Calu3 (cell line): ENCODE measurements around the gene RRN3. TPM values are rescaled to one million over a fixed set of nuclear protein-coding genes. Genes with fewer than 3 reads are reported as not detected.

Experiments used
- BruUV-seq: library from RNA; stranded (reverse); fragments of 400-500 nt; replicated peaks from 2 replicates; lab custom pipeline; 2021; lab: Mats Ljungman, UMichigan
- CTCF ChIA-PET: fragments of 300-600 bp; sonication (Branson Sonifier 250); formaldehyde crosslinking; loops from one replicate; lab custom pipeline; 2022; ENCODE audit warnings: antibody characterized with exemption; lab: Charles Lee
- DNase-seq: peaks from one replicate; pipeline ENCODE4 v3.0.0; 2022
- H3K27ac Mint-ChIP-seq: one replicate; pipeline ENCODE4 v1.8.0; 2022; ENCODE audit warnings: mixed read lengths; ENCODE audit not compliant: unreplicated experiment
- H3K27me3 Mint-ChIP-seq: one replicate; pipeline ENCODE4 v1.8.0; 2022; ENCODE audit warnings: mixed read lengths; ENCODE audit not compliant: unreplicated experiment
- H3K36me3 Mint-ChIP-seq: one replicate; pipeline ENCODE4 v1.8.0; 2022; ENCODE audit warnings: mild to moderate bottlenecking, moderate library complexity, mixed read lengths; ENCODE audit not compliant: insufficient read depth, unreplicated experiment
- H3K4me1 Mint-ChIP-seq: one replicate; pipeline ENCODE4 v1.8.0; 2022; ENCODE audit warnings: mild to moderate bottlenecking, low read depth, mixed read lengths; ENCODE audit not compliant: unreplicated experiment
- H3K4me3 Mint-ChIP-seq: one replicate; pipeline ENCODE4 v1.8.0; 2022; ENCODE audit warnings: mild to moderate bottlenecking, low read depth, moderate library complexity, mixed read lengths; ENCODE audit not compliant: unreplicated experiment
- H3K9me3 Mint-ChIP-seq: one replicate; pipeline ENCODE4 v1.8.0; 2022; ENCODE audit warnings: low read depth, mixed read lengths; ENCODE audit not compliant: unreplicated experiment
- intact Hi-C: fragments of 100-400 bp; cut with micrococcal nuclease; formaldehyde crosslinking; loops from one replicate; pipeline ENCODE4 v1.10.0; 2022; ENCODE audit not compliant: unreplicated experiment
- total RNA-seq: library from RNA; stranded (reverse); gene quantifications from 2 replicates; pipeline ENCODE4 v1.2.3, GENCODE V29; 2022
- TF ChIP-seq, protein P1 (sequence below): fragments of 200-600 bp; IDR thresholded peaks from one replicate; pipeline ENCODE4 v1.8.0; 2022; ENCODE audit warnings: antibody characterized with exemption; ENCODE audit not compliant: unreplicated experiment

RRN3 gene
- total RNA-seq, 1 experiment from 2014 or later, result 45.3 TPM

DNA sequence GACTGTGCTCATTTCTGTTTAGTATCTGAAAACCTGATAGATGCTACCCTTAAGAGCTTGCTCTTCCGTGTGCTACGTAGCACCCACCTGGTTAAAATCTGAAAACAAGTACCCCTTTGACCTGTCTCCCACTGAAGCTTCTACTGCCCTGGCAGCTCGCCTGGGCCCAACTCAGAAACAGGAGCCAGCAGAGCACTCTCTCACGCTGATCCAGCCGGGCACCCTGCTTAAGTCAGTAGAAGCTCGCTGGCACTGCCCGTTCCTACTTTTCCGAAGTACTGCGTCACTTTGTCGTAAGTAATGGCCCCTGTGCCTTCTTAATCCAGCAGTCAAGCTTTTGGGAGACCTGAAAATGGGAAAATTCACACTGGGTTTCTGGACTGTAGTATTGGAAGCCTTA, 57.1 kb downstream of the RRN3 start:
- H3K27ac Mint-ChIP-seq, result no peak overlapping the region
- no TSS peak for BruUV-seq
- no peaks in the 10 kb centered on the region for H3K27me3 Mint-ChIP-seq
- intact Hi-C loops, result no loop called here
- no peak for DNase-seq
- no peak overlapping the region for H3K4me3 Mint-ChIP-seq
- CTCF ChIA-PET, result no interaction called here
- TF ChIP-seq, protein P1, sequence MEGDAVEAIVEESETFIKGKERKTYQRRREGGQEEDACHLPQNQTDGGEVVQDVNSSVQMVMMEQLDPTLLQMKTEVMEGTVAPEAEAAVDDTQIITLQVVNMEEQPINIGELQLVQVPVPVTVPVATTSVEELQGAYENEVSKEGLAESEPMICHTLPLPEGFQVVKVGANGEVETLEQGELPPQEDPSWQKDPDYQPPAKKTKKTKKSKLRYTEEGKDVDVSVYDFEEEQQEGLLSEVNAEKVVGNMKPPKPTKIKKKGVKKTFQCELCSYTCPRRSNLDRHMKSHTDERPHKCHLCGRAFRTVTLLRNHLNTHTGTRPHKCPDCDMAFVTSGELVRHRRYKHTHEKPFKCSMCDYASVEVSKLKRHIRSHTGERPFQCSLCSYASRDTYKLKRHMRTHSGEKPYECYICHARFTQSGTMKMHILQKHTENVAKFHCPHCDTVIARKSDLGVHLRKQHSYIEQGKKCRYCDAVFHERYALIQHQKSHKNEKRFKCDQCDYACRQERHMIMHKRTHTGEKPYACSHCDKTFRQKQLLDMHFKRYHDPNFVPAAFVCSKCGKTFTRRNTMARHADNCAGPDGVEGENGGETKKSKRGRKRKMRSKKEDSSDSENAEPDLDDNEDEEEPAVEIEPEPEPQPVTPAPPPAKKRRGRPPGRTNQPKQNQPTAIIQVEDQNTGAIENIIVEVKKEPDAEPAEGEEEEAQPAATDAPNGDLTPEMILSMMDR, result no peak
- no peaks in the 10 kb centered on the region for H3K4me1 Mint-ChIP-seq
- H3K9me3 Mint-ChIP-seq, result no peaks in the 10 kb centered on the region
- H3K36me3 Mint-ChIP-seq, result peaks cover 52% of the 10 kb centered on the region

DNA sequence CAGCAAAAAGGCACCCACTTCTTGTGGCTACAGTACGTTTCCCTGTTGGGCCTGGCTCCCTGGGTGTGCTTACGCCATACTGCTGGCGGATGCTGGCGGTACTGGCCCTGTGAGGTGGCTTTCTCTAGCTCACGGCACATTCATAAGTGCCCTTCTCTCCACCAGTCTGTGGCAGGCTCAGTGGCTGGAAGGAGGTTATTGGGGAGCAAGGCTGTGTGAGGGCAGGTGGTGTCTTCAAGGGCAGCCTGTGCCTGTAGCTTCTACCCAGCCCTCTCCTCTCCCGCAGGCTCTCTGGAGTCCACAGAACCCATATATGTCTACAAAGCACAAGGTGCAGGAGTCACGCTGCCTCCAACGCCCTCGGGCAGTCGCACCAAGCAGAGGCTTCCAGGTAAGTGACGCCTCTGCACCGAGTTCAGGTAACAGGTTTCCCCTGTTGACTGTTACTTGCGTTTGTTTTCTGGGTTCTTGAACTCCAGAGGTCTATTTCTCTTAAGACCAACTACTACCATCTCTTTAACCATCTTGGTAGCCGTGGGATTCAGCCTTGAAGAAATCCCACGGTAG, 58.8 kb downstream of the RRN3 start:
- no peak overlapping the region for H3K27ac Mint-ChIP-seq
- TF ChIP-seq, protein P1, result no peak
- H3K9me3 Mint-ChIP-seq, result no peaks in the 10 kb centered on the region
- H3K4me3 Mint-ChIP-seq, result no peak overlapping the region
- peaks cover 57% of the 10 kb centered on the region for H3K36me3 Mint-ChIP-seq
- intact Hi-C loops, result no loop called here
- CTCF ChIA-PET, result no interaction called here
- no peaks in the 10 kb centered on the region for H3K27me3 Mint-ChIP-seq
- no peaks in the 10 kb centered on the region for H3K4me1 Mint-ChIP-seq
- no peak for DNase-seq
- no TSS peak for BruUV-seq

DNA sequence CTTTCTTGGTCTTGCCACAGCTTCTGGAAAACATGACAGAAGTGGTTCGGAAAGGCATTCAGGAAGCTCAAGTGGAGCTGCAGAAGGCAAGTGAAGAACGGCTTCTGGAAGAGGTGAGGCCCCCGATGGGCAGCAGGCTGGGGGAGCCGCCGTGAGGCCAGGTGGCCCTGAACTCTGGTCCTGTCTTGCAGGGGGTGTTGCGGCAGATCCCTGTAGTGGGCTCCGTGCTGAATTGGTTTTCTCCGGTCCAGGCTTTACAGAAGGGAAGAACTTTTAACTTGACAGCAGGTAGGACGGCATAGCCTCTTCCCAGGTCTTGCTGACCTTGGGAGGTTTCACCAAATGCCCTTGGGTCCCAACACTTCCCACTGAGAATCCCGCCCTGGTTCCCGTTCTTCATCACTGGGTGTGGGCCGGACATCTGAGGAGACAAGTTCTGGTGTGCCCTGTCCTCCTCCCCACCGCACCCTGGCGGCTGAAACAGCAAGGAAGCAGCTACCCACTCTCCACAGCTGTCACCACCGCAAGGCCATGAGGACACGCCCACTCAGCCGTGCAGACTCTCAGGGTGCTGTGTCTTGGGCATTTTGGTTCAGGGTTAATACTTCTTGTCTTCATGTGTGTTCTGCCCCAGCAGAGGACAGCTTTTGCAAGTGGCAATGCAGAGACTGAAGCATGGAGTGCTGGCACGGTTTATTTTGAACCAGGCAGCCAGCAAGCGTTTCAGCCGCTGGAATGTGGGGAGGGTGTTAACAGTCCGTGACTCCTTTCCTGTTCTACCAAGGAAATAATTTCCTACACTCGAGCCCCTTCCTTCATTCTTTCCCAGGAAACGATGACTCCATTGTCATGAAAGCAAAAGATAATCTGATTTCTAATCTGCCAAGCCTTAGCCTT, 59.6 kb downstream of the RRN3 start:
- Mint-ChIP-seq H3K4me3 (no peak overlapping the region), H3K36me3 (peaks cover 51% of the 10 kb centered on the region), H3K27ac (no peak overlapping the region), H3K27me3 (no peaks in the 10 kb centered on the region), H3K4me1 (no peaks in the 10 kb centered on the region), H3K9me3 (no peaks in the 10 kb centered on the region)
- TF ChIP-seq, protein P1, result no peak
- intact Hi-C loops, result no loop called here
- DNase-seq, result no peak
- no TSS peak for BruUV-seq
- CTCF ChIA-PET, result no interaction called here

DNA sequence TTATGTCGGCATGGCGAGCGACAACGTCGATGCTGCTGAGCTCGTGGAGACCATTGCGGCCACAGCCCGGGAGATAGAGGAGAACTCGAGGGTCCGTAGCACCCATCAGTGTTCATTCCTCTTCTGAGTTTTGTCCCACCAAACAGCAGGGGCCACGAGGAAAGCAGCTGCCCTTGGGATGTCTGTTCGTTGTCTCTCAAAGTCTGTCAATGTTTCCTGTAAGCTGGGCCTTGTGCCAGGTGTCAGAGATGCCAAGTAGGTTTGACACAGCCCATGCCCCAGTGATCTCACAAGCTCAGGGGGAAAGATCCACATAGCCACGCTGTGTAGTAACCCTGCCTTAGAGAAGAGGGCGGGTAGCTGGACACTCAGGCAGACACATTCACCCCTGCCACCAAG, 60.8 kb downstream of the RRN3 start:
- Mint-ChIP-seq H3K4me1 (no peaks in the 10 kb centered on the region), H3K36me3 (peaks cover 55% of the 10 kb centered on the region), H3K27ac (no peak overlapping the region), H3K4me3 (no peak overlapping the region), H3K9me3 (no peaks in the 10 kb centered on the region), H3K27me3 (no peaks in the 10 kb centered on the region)
- BruUV-seq, result no TSS peak
- no peak for DNase-seq
- TF ChIP-seq, protein P1, result no peak
- CTCF ChIA-PET, result interaction anchor here (0.5 kb wide), 1 partner anchor 553 kb away, joined by 4 read pairs; no protein-coding TSS in a partner anchor
- intact Hi-C loops, result no loop called here
